Left ventricle myocardium superior (tissue), 1 donor: Measurements from ENCODE around the gene SLC22A6. TPM values are rescaled to one million over a fixed set of nuclear protein-coding genes. Genes with fewer than 3 reads are reported as not detected.
"Not testable (repeated sequence)": the region's sequence is repeated elsewhere in the genome, so short reads cannot be mapped to it uniquely, and the experiment has no call there.

Experiments
- ATAC-seq: fragments of 200-7000 bp; cut with Tn5 transposase; one replicate; pipeline ENCODE4 v1.9.1; 2020; ENCODE audit warnings: mild to moderate bottlenecking, moderate library complexity
- DNase-seq: peaks from one replicate; pipeline ENCODE4 v3.0.0-alpha.2; 2020
- intact Hi-C: fragments of 100-400 bp; cut with micrococcal nuclease; formaldehyde crosslinking; loops from one replicate; pipeline ENCODE4 v1.11.0; 2022
- total RNA-seq: library from RNA; stranded (reverse); fragmentation: NEBNext Ultra II Directional; extraction: Animal tissue kit (Norgen Biotek cat#: 25700); gene quantifications from one replicate; pipeline ENCODE4 v1.2.1, GENCODE V29; 2021
- donor health status: DM: no; HTN: yes; CAD: no; lungs with severe emphysema.

SLC22A6 gene
- total RNA-seq, 1 donor from 2014 or later, result not detected

DNA sequence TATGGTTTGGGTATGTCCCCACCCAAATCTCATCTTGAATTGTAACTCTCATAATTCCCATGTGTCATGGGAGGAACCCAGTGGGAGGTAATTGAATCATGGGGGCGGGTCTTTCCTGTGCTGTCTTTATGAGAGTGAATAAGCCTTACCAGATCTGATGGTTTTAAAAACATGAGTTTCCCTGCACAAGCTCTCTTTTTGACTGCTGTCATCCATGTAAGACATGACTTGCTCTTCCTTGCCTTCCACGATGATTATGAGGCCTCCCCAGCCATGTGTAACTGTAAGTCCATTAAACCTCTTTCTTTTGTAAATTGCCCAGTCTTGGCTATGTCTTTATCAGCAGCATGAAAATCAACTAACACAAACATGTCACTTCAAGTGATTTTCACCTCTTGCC, 47.2 kb downstream of the SLC22A6 start:
- intact Hi-C loops, DNase-seq, ATAC-seq: not testable (repeated sequence)

DNA sequence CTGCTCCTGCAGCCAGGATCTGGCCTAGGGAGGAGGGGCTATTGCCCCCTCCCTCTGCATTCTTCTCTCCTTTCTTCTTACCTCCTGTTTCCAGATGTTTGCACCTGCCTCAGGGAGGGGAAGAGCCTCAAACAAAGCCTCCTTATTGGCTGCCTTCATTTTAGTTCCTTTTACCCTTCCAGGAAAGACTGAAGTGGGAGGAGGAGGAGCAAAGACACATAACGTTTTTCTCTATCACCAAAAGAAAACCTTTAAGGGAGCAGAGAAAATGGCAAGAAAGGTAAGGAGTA, 50.3 kb downstream of the SLC22A6 start:
- intact Hi-C loops, result no loop called here
- no peak for ATAC-seq

DNA sequence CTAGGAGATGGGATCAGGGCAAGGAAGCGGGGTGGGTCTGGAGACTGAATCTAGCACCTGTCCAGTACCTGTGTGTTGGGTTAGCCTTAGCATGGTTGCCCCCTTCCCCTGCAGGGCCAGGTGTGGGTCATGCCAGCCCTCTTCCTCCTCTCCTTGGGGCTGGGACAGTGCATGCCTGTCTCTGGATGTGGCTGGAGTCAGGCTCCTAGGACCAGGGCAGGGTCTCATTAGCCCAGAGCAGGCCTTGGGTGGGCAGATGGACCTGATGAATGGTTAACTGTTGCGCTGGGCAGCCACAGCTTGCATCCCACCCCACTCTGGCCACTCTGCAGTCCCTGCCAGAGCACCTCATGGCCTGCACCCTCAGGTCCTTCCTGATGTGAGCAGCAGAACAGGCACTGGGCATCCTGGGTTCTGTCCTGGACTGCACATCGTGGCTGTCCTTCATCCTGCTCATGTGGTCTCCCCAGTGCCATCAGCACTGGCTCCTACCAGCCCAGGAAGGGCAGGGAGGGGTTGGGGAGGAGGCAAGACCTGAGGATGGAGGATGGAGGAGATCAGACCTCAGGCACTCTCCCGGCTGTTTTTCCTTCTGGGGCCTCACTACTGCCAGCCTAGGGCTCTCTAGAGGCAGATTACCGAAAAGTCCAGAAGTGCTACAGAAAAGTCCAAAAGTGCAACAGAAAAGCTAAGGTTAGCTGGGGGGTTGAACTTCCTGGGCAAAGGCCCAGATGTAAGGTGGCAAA, 50.8 kb downstream of the SLC22A6 start:
- ATAC-seq (no peak), DNase-seq (no peak)

More for the DNA sequence above, 50.3 kb downstream of the SLC22A6 start:
- no peak for DNase-seq

DNA sequence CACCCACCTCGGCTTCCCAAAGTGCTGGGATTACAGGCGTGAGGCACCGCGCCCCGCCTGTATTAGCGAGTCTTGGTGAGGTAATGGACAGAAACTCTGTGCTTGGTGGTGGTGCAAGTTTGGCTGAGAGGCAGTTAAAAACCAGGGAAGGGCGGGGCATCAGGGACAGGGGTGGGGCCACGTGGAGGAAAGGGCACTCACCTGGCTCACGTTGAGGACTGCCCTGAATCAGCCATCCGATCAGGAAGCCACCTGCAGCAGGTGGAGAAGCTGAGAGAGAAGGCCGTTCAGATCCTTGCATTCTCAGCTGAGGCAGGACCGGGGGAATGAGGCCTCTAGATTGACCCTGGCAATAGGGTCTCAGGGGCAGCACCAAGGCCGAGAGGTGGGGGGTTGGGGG, 51.5 kb downstream of the SLC22A6 start:
- DNase-seq (no peak), ATAC-seq (no peak)
- intact Hi-C loops, result no loop called here

More for the DNA sequence above, 50.8 kb downstream of the SLC22A6 start:
- intact Hi-C loops, result no loop called here

DNA sequence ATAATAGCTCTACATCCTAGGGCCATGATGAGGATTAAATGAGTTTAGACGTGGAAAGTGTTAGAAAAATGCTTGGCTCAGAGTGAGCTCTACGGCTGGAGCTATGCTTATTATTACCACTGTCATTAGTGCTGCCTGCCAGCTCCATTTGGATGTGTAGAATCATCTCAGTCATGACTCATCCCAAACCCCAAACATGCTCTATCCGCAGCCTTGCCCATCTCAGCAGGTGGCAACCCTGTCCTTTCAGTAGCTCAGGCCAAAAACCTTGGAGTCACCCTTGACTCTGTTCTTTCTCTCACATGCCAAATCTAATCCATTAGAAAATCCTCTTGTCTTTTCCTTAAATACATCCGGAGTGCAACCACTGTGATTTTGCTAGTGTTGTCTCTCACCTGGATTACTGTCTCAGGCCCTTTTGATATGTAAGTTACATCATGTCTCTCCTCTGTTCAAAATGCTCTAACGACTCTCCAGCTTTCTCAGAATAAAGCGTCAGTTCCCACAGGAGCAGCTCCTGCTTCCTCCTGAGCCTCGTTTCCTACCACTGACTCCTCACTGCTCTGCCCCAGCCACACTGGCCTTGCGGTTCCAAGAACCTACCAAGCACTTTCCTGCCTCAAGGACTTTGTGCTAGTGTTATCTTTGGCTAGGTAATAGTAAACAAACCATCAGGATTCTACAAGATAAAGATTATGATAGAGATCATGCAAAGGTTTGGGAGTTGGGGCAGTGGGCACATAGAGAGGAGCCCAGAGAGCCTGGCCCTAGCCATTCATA, 53.1 kb downstream of the SLC22A6 start:
- intact Hi-C loops, result no loop called here

DNA sequence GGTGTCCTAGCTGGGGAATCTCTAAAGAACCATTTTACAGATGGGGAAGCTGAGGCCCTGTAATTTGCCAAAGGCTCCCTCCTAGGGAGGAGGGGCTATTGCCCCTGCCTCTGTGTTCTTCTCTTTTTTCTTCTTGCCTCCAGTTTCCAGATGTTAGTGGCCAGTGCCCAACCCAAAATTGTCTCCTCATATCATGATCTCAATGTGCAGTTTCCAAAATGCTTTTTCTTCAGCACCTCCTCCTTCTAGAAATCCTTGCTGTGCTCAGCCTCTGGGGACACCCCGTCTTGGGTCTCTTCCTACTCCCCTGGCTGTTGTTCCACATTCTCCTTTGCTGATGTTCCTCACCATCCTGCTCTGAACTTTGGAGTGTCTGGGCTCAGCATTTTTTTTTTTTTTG, 54.1 kb downstream of the SLC22A6 start:
- no peak for DNase-seq
- intact Hi-C loops, result no loop called here
- ATAC-seq, result no peak

More for the DNA sequence above, 53.1 kb downstream of the SLC22A6 start:
- ATAC-seq, result no peak
- DNase-seq, result no peak

DNA sequence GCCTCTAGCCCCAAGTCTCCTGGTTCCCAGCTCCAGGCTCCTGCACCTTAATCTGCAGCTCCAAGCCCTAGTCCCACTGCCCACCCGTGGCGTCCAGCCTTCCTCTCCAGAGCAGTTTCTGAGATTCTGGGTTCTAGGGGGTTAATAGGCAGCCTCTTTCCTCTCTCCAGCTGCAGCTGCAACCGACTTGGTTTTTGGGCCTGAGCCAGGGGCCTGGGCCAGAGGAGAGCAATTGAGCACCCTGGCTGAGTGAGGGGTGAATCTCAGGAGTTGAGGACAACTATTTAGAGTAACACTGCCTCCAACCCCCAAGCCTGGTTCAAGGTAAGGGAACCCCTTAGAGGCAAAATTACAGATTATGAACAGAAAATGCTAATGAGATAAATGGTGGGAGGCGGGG, 54.6 kb downstream of the SLC22A6 start:
- intact Hi-C loops, result no loop called here
- ATAC-seq (no peak), DNase-seq (no peak)

DNA sequence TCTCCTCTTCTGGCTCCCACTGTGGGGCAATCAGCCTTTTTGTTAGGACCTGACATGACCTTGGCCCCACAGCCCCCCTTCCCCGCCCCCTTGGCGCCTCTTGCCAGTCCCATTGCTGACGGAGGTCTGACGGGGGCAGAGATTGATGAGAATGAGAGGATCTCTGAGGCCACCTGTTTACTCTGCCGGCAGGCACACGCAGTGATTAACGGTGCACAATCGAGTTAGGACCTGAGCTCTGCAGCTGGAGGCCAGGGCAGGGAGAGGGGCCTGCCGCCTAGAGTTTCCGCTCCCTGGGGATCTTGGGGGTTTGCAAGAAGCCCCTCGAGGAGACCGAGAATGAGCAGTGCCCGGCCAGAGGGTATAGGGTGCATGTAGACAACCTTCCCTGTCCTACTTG, 56.8 kb downstream of the SLC22A6 start:
- ATAC-seq (no peak), DNase-seq (no peak)
- intact Hi-C loops, result no loop called here

DNA sequence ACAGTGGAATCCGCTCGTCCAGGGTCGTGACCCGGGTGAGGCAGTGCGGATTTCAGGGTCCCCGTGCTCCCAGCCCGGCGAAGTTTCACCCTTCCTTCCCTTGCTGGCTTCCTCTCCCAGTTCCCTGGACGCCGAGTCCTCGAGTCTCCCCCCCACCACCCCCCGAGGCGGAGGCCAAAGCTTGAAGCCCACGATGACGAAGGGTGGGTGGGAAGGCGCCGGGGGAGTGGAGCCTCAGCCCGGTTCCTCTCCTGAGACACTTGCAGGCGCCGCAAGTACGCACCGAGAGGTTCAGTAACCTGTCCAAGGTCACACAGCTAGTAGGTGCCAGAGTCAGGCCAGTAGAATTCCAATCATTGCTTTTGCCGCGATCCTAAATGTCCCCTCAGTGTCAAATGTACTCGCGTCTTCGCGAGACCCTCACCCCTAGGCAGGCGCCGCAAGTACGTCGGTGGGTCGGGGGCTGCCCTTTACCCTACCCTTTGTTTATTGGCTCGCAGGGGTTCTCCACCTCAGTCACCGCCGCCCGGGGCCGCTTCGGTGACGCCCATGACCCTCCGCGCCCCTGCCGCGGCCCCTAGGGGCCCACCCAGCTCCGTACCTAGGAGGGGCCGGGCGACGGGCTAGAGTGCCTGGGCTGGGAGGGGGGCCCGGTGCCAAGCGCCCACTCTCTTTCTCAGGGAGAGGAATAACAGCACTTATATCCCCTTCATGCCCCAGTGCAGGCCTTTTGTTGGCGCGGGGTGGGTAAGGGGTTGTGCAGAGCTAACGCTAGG, 57.9 kb downstream of the SLC22A6 start:
- intact Hi-C loops, result no loop called here
- DNase-seq (no peak), ATAC-seq (no peak)

Other genes starting within 250 kb of the SLC22A6 start
- 10.1 TPM for gene ZBTB3, start 230.8 kb downstream of the SLC22A6 start, total RNA-seq
- 43.5 TPM for gene POLR2G, start 223.4 kb downstream of the SLC22A6 start, total RNA-seq
- 8.8 TPM for gene TAF6L, start 213.6 kb downstream of the SLC22A6 start, total RNA-seq
- 16.9 TPM for gene TMEM179B, start 197.6 kb downstream of the SLC22A6 start, total RNA-seq
- 21.7 TPM for gene TMEM223, start 193.0 kb downstream of the SLC22A6 start, total RNA-seq
- gene NXF1, start 179.5 kb downstream of the SLC22A6 start, total RNA-seq, result 49.6 TPM
- gene STX5, start 152.9 kb downstream of the SLC22A6 start, total RNA-seq, result 19.5 TPM
- not detected for gene TEX54, start 152.1 kb downstream of the SLC22A6 start, total RNA-seq
- gene WDR74, start 145.4 kb downstream of the SLC22A6 start, total RNA-seq, result 25.8 TPM
- gene SLC3A2, start 104.1 kb downstream of the SLC22A6 start, total RNA-seq, result 36.4 TPM
- 0.07 TPM for gene CHRM1, start 63.6 kb downstream of the SLC22A6 start, total RNA-seq
- gene SLC22A8, start 30.9 kb upstream of the SLC22A6 start, total RNA-seq, result not detected
- gene SLC22A24, start 159.3 kb upstream of the SLC22A6 start, total RNA-seq, result not detected